Measurements from ENCODE around the gene EFCAB12.

DNA sequence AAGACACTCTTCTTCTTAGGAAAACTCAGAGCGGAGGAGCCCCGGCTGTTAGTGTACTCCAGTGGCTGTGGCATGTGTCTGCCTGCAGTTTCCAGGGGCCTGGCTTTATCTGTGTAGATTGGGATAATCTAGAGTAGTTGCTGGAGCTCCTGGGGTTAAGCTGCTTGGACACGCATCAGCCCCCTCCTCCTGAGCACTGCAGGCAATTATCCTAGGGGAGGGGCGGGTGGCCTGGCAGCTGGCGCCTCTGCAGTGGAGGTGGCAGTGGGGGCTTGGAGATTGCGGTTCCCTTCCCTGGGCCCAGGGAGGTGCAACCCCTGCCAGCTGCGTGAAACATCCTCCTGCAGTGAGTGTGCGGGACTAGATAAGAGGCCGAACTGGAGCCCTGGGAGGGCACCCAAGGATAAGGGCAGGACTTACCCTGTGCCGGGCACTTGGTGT lies 68.2 kb downstream of the EFCAB12 start:
- no peak for TF ChIP-seq CTCF (IDR thresholded peaks at IDR 0.05; ENCODE audit: low read length)
- no peak for TF ChIP-seq EZH2 (IDR thresholded peaks at IDR 0.05; ENCODE audit: borderline replicate concordance, low read length)
